ENCODE data around the gene ITGB6.

- no peak for TF ChIP-seq CTCF (IDR thresholded peaks at IDR 0.05)
- no peak for TF ChIP-seq POLR2AphosphoS5 (IDR thresholded peaks at IDR 0.05)
- no peak for TF ChIP-seq POLR2A (IDR thresholded peaks at IDR 0.05)
- no peak for TF ChIP-seq EP300 (IDR thresholded peaks at IDR 0.05)
Observed at GRCh38 chr2:160055726-160056108, 144.4 kb downstream of the ITGB6 start.

All from stomach (tissue), 4 donors.